H1 (cell line): ENCODE measurements around the gene SUPT4H1. TPM values are rescaled to one million over a fixed set of nuclear protein-coding genes. Genes with fewer than 3 reads are reported as not detected.

Source experiments
- CTBP2 ChIP-seq: IDR thresholded peaks from 2 replicates; pipeline ENCODE4 v1.7.0; 2011; ENCODE audit warnings: borderline replicate concordance, mild to moderate bottlenecking, moderate library complexity, mixed read lengths, low read length; ENCODE audit not compliant: insufficient read depth, insufficient read length
- KDM1A ChIP-seq: fragments of 200-600, 300-600 bp; sonication (generic); IDR thresholded peaks from 2 replicates; pipeline ENCODE4 v1.7.1; 2016; ENCODE audit warnings: mild to moderate bottlenecking, low read length, borderline replicate concordance
- NANOG ChIP-seq: IDR thresholded peaks from 2 replicates; pipeline ENCODE4 v1.6.1; 2011; ENCODE audit warnings: low read length, low read depth, mild to moderate bottlenecking, inconsistent platforms; ENCODE audit not compliant: insufficient read depth, poor library complexity, severe bottlenecking
- RNF2 ChIP-seq: fragments of 200-900, 300-1000 bp; sonication (generic); IDR thresholded peaks from 2 replicates; pipeline ENCODE4 v1.7.1; 2016; ENCODE audit warnings: borderline replicate concordance, low read depth, mild to moderate bottlenecking, antibody characterized with exemption, low read length; ENCODE audit not compliant: poor library complexity, severe bottlenecking; ENCODE audit errors: missing control alignments
- SAP30 ChIP-seq: fragments of 300-600 bp; sonication (generic); IDR thresholded peaks from 2 replicates; pipeline ENCODE4 v1.7.1; 2012; ENCODE audit warnings: low read length, moderate library complexity, mild to moderate bottlenecking, inconsistent platforms; ENCODE audit not compliant: insufficient read depth, insufficient replicate concordance
- SRF ChIP-seq: IDR thresholded peaks from 2 replicates; pipeline ENCODE4 v1.6.1; 2011; ENCODE audit warnings: mild to moderate bottlenecking, low read depth, low read length, moderate library complexity
- TCF12 ChIP-seq: IDR thresholded peaks from 2 replicates; pipeline ENCODE4 v1.6.1; 2011; ENCODE audit warnings: low read depth, mild to moderate bottlenecking, low read length
- polyA plus RNA-seq, 7 experiments: library from polyadenylated mRNA; depleted of rRNA in 3 of 7; stranded (reverse) in 5 of 7; unstranded in 2 of 7; fragments of >200 nt in 5 of 7; fragments of 200-250 nt in 2 of 7; gene quantifications; 1 replicate in 5 of 7; 2 replicates in 1 of 7; 4 replicates in 1 of 7; pipeline versions ENCODE4 v1.2.1 to v1.2.3, GENCODE V29; 2011 to 2013; ENCODE audit warnings: missing spikeins in 2 of 7, mixed read lengths in 2 of 7
- total RNA-seq: library from RNA; stranded (reverse); fragmentation: NEBNext Ultra II Directional; extraction: Animal tissue kit (Norgen Biotek cat#: 25700); gene quantifications from 2 replicates; pipeline ENCODE4 v1.2.1, GENCODE V29; 2021
- TF ChIP-seq, protein P1 (sequence below): IDR thresholded peaks from 2 replicates; pipeline ENCODE4 v1.6.1; 2012; ENCODE audit warnings: inconsistent platforms

Gene SUPT4H1
- total and polyA plus RNA-seq, 2 of the 8 experiments (the other 6 are each of a cell fraction or from before 2014, with no cell fraction given): 112 to 143 TPM

DNA sequence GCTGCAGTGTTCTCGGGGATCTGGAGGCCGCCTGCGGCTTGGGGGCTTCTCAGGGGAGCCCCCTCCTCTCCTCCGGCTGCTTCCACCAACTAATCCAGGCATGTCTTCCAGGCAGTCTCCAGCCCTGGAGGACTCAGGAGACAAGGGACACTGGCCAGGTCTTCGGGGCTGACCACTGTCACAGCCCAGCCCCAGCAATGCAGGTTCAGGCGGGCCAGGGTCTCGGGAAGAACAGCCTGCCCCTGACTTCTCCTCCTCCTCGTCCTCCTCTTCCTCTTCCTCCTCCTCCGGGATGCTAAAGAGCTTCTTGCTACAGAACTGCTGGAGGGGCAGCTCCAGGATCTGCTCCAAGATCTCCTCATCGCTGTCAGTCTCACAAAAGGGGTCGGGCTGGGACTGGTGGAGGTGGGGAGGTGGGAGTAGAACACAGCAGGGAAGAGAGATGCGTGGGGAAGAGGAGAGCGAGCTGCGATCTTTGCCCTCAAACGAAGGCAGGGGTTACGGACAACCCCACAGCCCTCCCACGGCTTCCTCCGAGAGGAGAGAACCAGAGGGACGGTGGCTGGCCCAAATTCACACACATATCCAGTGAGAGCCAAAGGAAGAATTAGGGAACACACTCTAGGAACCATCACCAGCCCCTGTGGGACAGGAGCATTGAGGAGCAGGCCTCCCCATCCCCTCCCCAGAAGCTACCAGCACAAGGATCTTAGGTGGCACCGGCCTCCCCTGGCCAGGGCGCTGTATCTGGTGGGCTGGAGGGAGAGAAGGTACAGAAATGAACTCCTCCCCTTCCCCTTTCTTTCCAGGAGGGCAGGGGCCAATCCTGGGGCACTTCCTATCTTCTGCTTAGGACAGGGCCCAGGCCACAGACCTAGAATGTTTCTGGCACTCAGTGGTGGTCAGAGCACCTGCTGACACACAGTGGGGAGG lies 42.8 kb downstream of the SUPT4H1 start (continued):
- TF ChIP-seq SAP30 (no peak), TCF12 (no peak), KDM1A (no peak), RNF2 (no peak), NANOG (no peak), CTBP2 (no peak), SRF (no peak)
- TF ChIP-seq, protein P1, sequence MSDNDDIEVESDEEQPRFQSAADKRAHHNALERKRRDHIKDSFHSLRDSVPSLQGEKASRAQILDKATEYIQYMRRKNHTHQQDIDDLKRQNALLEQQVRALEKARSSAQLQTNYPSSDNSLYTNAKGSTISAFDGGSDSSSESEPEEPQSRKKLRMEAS: no peak
